ENCODE data around the gene RMI1.

GRCh38 chr9:83956086-83956435 is 24.5 kb upstream of the RMI1 start:
- TF ChIP-seq CTCF (IDR thresholded peaks at IDR 0.05) (no peak), POLR2A (IDR thresholded peaks at IDR 0.05) (no peak)
